Keratinocyte (primary cell): ENCODE results near the gene FDXACB1. TPM values are rescaled to one million over a fixed set of nuclear protein-coding genes. Genes with fewer than 3 reads are reported as not detected.
A peak's percentile ranks its signal among the peaks of the same experiment; 100 is the strongest.

ENCODE experiments used
- DNase-seq: peaks from one replicate; pipeline ENCODE4 v3.0.0-alpha.2; 2011; ENCODE audit warnings: low read depth, missing footprints, low spot score
- FAIRE-seq: peaks from 2 replicates; lab custom pipeline; 2011; peaks lifted over from hg19 to GRCh38; lab: Jason Lieb, UNC
- H2AFZ ChIP-seq: 2 replicates; pipeline ENCODE4 v1.6.0; 2012; ENCODE audit warnings: low read length, control low read depth, inconsistent platforms; ENCODE audit not compliant: control insufficient read depth
- H3K27ac ChIP-seq: 2 replicates; pipeline ENCODE4 v1.5.1; 2011; ENCODE audit warnings: low read length; ENCODE audit not compliant: control insufficient read depth, insufficient read depth
- H3K27me3 ChIP-seq: 3 replicates; pipeline ENCODE4 v1.6.0; 2011; ENCODE audit warnings: low read length; ENCODE audit not compliant: control insufficient read depth, insufficient read depth; ENCODE audit errors: extremely low read depth
- H3K36me3 ChIP-seq, 2 experiments: 2 replicates in 1 of 2; 3 replicates in 1 of 2; pipeline ENCODE4 v1.5.1; 2011; ENCODE audit warnings: low read length in 2 of 2, mild to moderate bottlenecking in 1 of 2; ENCODE audit not compliant: control insufficient read depth in 2 of 2, insufficient read depth in 2 of 2; ENCODE audit errors: extremely low read depth in 1 of 2
- H3K4me1 ChIP-seq: 3 replicates; pipeline ENCODE4 v1.5.1; 2011; ENCODE audit warnings: low read length; ENCODE audit not compliant: control insufficient read depth, insufficient read depth; ENCODE audit errors: extremely low read depth
- H3K4me2 ChIP-seq: 3 replicates; pipeline ENCODE4 v1.6.0; 2011; ENCODE audit warnings: low read depth, low read length; ENCODE audit not compliant: control insufficient read depth, insufficient read depth; ENCODE audit errors: extremely low read depth
- H3K4me3 ChIP-seq, 3 experiments: fragments of 200-600 bp in 1 of 3; sonication (generic) in 1 of 3; 2 replicates in 2 of 3; 3 replicates in 1 of 3; pipeline ENCODE4 v1.5.1; 2011 to 2016; ENCODE audit warnings: low read length in 3 of 3, mild to moderate bottlenecking in 3 of 3, control low read depth in 2 of 3, inconsistent platforms in 1 of 3, low read depth in 1 of 3, mixed read lengths in 1 of 3, mixed run types in 1 of 3, moderate library complexity in 1 of 3; ENCODE audit not compliant: control insufficient read depth in 2 of 3, insufficient read depth in 2 of 3; ENCODE audit errors: extremely low read depth in 1 of 3
- H3K79me2 ChIP-seq: 2 replicates; pipeline ENCODE4 v1.6.0; 2012; ENCODE audit warnings: low read length; ENCODE audit not compliant: control insufficient read depth, insufficient read depth
- H3K9ac ChIP-seq: 3 replicates; pipeline ENCODE4 v1.6.0; 2011; ENCODE audit warnings: low read length; ENCODE audit not compliant: control insufficient read depth, insufficient read depth; ENCODE audit errors: extremely low read depth
- H3K9me1 ChIP-seq: 3 replicates; pipeline ENCODE4 v1.6.0; 2011; ENCODE audit warnings: low read length; ENCODE audit not compliant: control insufficient read depth, insufficient read depth; ENCODE audit errors: extremely low read depth
- H3K9me3 ChIP-seq: 2 replicates; pipeline ENCODE4 v1.5.1; 2012; ENCODE audit warnings: low read depth, low read length; ENCODE audit not compliant: control insufficient read depth
- H4K20me1 ChIP-seq: 3 replicates; pipeline ENCODE4 v1.6.0; 2011; ENCODE audit warnings: low read length; ENCODE audit not compliant: control insufficient read depth, insufficient read depth; ENCODE audit errors: extremely low read depth
- CTCF ChIP-seq, 3 experiments: IDR thresholded peaks in 1 of 3; conservative IDR thresholded peaks in 1 of 3; optimal IDR thresholded peaks in 1 of 3; 2 replicates in 2 of 3; 3 replicates in 1 of 3; pipeline versions ENCODE3 to v1.5.1; 2011; ENCODE audit warnings: low read length in 3 of 3, mild to moderate bottlenecking in 3 of 3, moderate library complexity in 2 of 3, control low read depth in 1 of 3, inconsistent platforms in 1 of 3; ENCODE audit not compliant: insufficient read depth in 2 of 3; ENCODE audit errors: extremely low read depth in 1 of 3
- EZH2 ChIP-seq: IDR thresholded peaks from one replicate; pipeline ENCODE4 v1.6.1; 2012; ENCODE audit warnings: inconsistent platforms, mild to moderate bottlenecking, low read length, moderate library complexity
- dilution Hi-C: fragments of 300-500 bp; cut with MboI; formaldehyde crosslinking; loops from one replicate; pipeline ENCODE4 v1.7.0; 2020; ENCODE audit warnings: low sequenced_read_pairs; ENCODE audit not compliant: extremely low pct_ligation_motif_present
- polyA plus RNA-seq, 5 experiments: library from polyadenylated mRNA; depleted of rRNA in 3 of 5; stranded (reverse) in 3 of 5; stranded (forward) in 1 of 5; unstranded in 1 of 5; fragments of >200 nt; gene quantifications; 1 replicate in 1 of 5; 2 replicates in 3 of 5; 3 replicates in 1 of 5; pipeline versions ENCODE4 v1.2.1 to v1.2.3, GENCODE V29; 2011 to 2012; ENCODE audit warnings: missing spikeins in 2 of 5, low read depth in 1 of 5, low replicate concordance in 1 of 5

Gene FDXACB1
- polyA plus RNA-seq, 1 donor (not counting 4 experiments of a cell fraction or from before 2014, with no cell fraction given) = 2.9 TPM

- H3K4me1 ChIP-seq = peaks cover 14% of the 10 kb centered on the region
- dilution Hi-C loops = no loop called here
- TF ChIP-seq CTCF (optimal IDR thresholded peaks at IDR 0.05 in 1 of 3, IDR thresholded peaks at IDR 0.05 in 1 of 3, conservative IDR thresholded peaks at IDR 0.05 in 1 of 3; ENCODE audit: extremely low read depth in 1 of 3, insufficient read depth in 2 of 3, low read length in 3 of 3) (no peak), EZH2 (no peak)
- peak within 1 kb of the TSS; percentile 14 for H3K9ac ChIP-seq
- no peaks in the 10 kb centered on the region for H3K9me1 ChIP-seq
- no peaks in the 10 kb centered on the region for H4K20me1 ChIP-seq
- no peaks in the 10 kb centered on the region for H3K79me2 ChIP-seq
- peak within 1 kb of the TSS in 2 of 3 experiments; percentile 19 to 24 for H3K4me3 ChIP-seq
- H3K27ac ChIP-seq = no peak within 1 kb of the TSS
- peak; percentile 75 for FAIRE-seq
- H3K9me3 ChIP-seq = no peaks in the 10 kb centered on the region
- peaks cover 6% of the 10 kb centered on the region for H3K27me3 ChIP-seq
- peak within 1 kb of the TSS; percentile 54 for H3K4me2 ChIP-seq
- peak; percentile 66 for DNase-seq
- peak within 1 kb of the TSS; percentile 58 for H2AFZ ChIP-seq
- H3K36me3 ChIP-seq = no peaks in the 10 kb centered on the region
Measured at GRCh38 chr11:111911563-111912401, 32.8 kb upstream of the FDXACB1 start, which contains the start of gene CRYAB. Gene CRYAB, minus strand, starts transcription at chr11:111911770. Its CDS starts 46 bp downstream, at chr11:111911724.

- Histone ChIP-seq H3K4me3 (peak overlapping the region in 1 of 3 experiments; percentile 24), H3K27ac (no peak overlapping the region), H3K4me2 (peak overlapping the region; percentile 54), H3K27me3 (peaks cover 3% of the 10 kb centered on the region), H2AFZ (no peak overlapping the region), H3K4me1 (peaks cover 14% of the 10 kb centered on the region), H3K9ac (no peak overlapping the region), H3K9me1 (no peaks in the 10 kb centered on the region), H3K36me3 (no peaks in the 10 kb centered on the region), H3K9me3 (no peaks in the 10 kb centered on the region), H4K20me1 (no peaks in the 10 kb centered on the region), H3K79me2 (no peaks in the 10 kb centered on the region)
- TF ChIP-seq EZH2 (no peak), CTCF (optimal IDR thresholded peaks at IDR 0.05 in 1 of 3, IDR thresholded peaks at IDR 0.05 in 1 of 3, conservative IDR thresholded peaks at IDR 0.05 in 1 of 3; ENCODE audit: extremely low read depth in 1 of 3, insufficient read depth in 2 of 3, low read length in 3 of 3) (no peak)
- FAIRE-seq (no peak), DNase-seq (no peak)
- dilution Hi-C loops = no loop called here
Measured at GRCh38 chr11:111910676-111911562, 32.0 kb upstream of the FDXACB1 start.
